GM10266 (cell line): ENCODE data around the gene ULK4.

Source experiments
- DNase-seq: peaks from one replicate; pipeline ENCODE4 v3.0.0; 2012; ENCODE audit errors: extremely low spot score
- CTCF ChIP-seq: IDR thresholded peaks from 2 replicates; pipeline ENCODE4 v1.5.1; 2012; ENCODE audit warnings: mild to moderate bottlenecking, low read depth; ENCODE audit not compliant: control insufficient read depth, insufficient read depth; ENCODE audit errors: missing control alignments

ULK4 gene

GRCh38 chr3:41200669-41201021 is 761.3 kb downstream of the ULK4 start:
- TF ChIP-seq CTCF = no peak
- DNase-seq = peak; percentile 14

GRCh38 chr3:41199866-41200668 is 761.8 kb downstream of the ULK4 start:
- peak; percentile 81 for DNase-seq
- TF ChIP-seq CTCF = no peak

GRCh38 chr3:41198950-41199865 is 762.7 kb downstream of the ULK4 start, which contains the start of gene CTNNB1:
CTNNB1 (plus strand) TSS chr3:41199505; CDS start chr3:41224069, 24,564 bp downstream.
- peak; percentile 86 for DNase-seq
- TF ChIP-seq CTCF = peak; percentile 9

DNA sequence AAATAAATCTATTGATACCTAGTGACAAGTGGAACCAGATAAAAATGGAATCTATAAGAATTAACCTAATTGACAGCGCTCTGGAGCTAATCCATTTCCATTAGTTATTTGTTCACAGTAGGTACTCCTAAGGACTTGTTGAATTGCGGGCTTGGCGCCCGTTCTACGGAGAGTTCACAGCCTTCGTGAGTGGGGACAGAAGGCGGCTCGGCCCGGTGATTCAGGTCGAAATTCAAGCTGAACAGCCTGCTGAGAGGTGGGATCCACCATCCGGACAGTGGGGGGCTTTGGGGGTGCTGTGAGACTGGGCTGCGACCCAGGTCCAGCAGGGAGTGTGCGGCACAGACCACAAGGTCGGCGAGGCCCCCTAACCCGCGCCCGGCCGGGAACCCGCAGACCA is 763.4 kb downstream of the ULK4 start:
- DNase-seq = peak; percentile 14
- no peak for TF ChIP-seq CTCF

DNA sequence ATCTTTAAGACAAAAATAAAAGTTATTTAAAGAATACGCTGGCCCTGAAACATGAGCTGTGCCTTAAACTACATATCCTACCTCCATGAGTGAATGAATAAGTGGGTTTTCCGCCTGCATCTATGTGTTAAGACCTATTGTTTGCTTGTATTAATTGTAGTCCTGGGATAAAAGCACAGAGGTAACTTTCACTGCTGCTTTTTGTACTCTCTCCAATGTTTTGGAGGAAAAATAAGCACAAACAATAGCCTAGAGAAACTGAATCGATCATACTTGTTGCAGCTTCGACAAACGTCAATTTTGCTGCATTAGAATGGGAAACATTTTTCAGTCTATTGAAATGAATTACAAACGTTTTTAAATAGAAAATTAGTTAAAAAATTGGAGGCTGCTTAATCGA is 763.9 kb downstream of the ULK4 start:
- DNase-seq = no peak
- no peak for TF ChIP-seq CTCF
